Umbilical cord (tissue), 2 donors: ENCODE measurements around the gene GPC4. TPM values are rescaled to one million over a fixed set of nuclear protein-coding genes. Genes with fewer than 3 reads are reported as not detected.

Experiments
- DNase-seq: peaks from one replicate; pipeline ENCODE4 v3.0.0-alpha.2; 2015; ENCODE audit warnings: low spot score
- total RNA-seq: library from RNA; depleted of rRNA; stranded (reverse); fragments of >200 nt; gene quantifications from one replicate; pipeline ENCODE4 v1.2.3, GENCODE V29; 2014; ENCODE audit warnings: low replicate concordance; ENCODE audit not compliant: insufficient read depth

Gene GPC4
- total RNA-seq, 1 donor from 2014 or later: 17.1 TPM

DNA sequence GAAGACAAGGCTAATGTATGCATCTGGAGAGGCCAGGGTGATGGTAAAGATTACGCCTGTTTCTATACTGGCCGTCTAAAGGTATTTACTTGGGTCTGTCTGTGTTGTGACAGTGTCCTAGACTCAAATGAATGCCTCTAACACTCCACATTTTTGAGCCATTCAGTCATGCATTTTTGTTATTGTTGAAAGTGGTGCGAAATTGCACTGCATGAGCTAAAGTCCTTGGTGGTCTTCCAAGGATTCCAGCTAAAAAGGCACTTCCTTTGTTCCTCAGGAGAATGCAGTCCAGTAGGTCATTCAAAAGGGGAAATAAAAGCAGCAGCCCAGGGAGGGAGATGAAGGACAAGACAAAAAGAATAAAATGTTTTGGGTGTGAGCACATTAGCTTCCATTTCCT is 3.0 kb downstream of the GPC4 start:
- no peak for DNase-seq

DNA sequence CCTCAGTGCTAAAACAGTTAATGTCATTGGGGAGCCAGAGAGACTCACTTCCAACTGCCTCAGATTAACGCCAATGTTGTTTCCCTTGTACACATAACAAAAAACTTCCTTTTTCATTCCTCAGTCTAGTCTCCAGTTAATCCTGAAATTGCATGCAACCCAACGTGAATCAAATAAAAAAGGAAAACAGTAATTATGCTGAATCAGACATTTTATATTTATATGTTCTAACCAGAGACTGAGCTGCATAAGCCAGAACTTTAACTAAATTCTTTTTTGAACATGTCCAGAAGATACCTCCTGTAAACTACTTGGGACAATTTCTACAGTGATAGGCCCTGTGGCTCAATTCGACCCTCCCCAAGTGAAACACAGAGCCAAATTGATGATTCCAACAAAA is 4.7 kb downstream of the GPC4 start:
- no peak for DNase-seq

DNA sequence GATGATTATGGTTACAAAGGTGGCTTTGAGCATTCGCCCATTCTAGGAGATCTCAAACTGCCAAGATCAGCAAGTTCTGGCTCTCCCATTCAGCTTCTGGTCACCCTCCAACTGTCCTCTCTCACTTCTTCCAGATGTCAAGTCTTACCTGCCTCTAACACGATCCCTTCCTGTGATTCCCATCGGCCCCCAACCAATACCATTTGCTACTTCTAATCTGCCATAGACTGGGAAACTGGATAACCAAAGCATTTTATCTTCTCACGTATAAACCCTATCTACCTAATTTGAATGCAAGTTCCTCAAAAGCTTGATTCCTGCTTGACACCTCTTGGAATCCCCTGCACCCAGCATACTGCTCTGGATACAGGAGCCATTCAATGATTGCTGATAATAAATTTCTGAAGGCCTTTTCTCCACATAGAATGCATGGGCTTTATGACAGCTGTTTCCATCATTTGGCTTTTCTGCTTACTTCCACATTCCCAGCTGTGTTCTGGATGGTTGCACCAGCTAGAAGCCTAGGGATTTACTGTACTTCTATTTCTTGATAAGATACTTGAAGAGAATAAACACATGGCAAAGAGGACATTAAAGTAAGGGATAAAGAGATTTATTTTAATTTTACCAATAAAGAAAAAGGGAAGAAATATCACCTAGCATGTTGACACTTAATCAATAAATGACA is 9.6 kb downstream of the GPC4 start:
- peak; percentile 80 for DNase-seq

DNA sequence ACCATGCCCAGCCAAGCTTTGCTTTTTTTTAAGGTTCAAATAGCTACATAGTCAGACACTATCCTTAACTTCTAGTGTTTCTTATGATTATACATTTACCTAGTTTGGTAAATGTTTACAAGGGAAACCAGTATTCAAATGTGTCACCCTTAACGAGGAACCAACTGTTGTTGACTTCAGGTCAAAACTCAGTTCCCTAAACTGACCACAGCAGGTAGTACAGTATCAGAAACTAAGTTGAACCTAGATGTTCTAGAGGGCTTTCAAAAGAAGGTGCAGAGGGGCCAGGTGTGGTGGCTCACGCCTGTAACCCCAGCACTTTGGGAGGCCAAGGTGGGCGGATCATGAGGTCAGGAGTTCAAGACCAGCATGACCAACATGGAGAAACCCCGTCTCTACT is 11.3 kb downstream of the GPC4 start:
- no peak for DNase-seq

DNA sequence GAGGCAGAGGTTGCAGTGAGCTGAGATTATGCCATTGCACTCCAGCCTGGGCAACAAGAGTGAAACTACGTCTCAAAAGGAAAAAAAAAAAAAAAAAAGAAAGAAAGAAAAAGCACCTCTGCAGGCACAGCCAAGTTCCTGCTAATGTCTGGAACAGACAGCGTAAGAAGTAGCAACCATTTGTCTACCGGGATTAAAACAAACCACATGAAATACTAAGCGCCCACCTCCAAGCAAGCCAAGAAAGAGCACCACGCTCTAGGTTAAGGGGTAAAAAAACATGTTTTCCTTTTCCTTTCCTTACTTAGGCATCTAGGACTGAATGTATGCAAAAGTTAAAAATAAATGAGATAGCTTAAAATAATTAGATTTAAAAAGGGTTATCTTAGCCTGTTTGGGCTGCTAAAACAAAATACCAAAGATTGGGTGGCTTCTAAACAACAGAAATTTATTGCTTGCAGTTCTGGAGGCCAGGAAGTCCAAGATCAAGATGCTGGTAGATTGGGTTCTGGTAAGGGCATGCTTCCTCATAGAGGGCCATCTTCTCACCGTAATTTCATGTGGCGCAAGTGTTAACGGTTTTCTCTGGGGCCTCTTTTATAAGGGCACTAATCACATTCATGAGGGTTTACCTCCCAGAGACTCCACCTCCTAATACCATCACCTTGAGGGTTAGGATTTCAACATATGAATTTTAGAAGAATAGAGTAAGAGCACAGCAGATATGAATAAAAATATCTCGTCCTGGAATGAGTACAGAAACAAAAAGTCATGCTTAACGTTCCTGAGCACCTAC is 12.3 kb downstream of the GPC4 start:
- DNase-seq: no peak

DNA sequence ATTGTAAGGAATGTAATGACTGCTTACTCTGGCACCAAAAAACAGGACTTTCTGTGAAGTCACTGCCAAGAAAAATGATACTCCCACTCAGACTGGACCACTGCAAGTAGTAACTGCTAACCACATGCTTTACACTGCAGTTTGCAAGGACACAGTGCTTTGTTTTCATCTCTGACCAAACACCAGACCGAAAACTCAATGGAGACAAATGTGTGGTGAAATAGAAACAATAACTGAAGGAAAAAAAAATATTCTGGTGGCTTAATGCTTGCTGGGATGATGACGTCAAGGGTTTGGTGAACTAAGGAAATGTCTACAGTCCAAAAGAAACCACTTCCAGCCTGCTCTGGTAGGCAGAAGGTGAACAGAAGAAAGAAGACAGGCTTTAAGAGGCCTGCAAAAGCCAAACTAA is 13.2 kb downstream of the GPC4 start:
- peak; percentile 34 for DNase-seq

DNA sequence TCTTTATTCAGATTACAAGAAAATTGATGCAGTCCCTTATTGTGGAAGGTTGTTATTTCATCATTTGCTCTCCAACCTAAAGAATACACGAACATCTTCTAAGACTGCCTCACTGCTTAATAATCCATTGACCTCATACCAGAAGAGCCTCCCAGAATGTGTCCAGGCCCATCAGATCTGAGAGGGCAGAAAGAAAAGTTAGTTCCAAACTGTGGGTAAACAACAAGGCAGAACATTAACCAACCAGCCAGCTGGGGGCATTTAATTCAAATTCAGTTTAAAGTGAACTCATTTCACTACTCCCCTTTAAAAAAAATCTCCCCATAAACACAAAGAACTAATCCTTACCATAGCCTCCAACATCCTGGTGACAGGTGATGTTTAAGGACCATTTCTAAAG is 13.8 kb downstream of the GPC4 start:
- no peak for DNase-seq

DNA sequence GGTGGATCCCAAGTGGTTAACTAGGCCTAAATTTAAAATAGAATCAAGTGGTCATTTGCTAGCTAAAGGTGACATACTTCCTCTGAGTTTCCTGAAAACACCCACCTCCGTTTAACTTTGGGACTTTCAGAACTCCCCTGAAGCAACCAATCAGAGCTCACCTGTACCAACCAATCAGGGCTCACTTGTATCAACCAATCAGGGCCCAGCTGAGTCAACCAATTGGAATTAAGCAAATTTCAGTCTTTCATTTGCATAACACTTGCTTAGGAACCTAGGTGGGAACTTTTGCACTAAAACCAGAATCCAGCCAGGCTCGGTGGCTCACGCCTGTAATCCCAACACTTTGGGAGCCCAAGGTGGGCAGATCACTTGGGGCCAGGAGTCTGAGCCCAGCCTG is 15.9 kb downstream of the GPC4 start:
- no peak for DNase-seq

DNA sequence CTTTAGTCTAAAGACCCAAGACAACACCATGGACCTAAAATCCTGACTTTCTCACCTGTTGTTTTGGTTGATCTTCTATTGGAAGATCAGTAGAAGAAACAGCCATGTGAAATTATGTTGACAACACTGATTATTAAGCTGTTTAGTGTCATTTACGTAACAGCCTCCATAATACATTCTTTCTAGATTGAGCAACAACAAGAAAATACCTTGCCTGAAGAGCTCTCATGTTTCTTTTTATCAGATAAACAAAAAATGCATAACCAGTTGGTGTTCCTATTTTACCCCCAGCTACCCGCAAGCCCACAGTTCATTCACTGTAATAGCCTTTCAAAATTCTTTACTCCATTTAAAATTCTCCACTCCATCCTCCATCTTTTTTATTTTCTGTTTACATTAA is 20.5 kb downstream of the GPC4 start:
- DNase-seq: no peak

DNA sequence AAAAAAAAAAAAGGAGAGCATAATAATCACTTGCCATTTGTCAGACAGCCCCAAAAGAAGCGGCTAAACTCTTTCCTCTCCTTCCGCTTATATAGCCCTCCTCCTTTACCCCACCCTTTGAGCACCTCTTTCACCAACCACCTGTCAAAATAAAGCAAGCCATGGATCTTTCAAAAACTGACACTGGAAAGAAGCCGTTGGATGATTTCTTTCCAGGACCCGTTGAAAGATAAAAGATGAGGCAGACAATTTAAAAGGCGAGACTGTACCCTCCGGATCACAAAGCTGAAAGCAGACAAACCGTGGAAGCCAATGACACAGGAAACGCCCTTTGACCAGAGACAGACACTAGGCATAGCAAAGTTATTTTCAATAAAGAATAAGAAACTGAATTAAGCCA is 22.6 kb downstream of the GPC4 start:
- DNase-seq: no peak

DNA sequence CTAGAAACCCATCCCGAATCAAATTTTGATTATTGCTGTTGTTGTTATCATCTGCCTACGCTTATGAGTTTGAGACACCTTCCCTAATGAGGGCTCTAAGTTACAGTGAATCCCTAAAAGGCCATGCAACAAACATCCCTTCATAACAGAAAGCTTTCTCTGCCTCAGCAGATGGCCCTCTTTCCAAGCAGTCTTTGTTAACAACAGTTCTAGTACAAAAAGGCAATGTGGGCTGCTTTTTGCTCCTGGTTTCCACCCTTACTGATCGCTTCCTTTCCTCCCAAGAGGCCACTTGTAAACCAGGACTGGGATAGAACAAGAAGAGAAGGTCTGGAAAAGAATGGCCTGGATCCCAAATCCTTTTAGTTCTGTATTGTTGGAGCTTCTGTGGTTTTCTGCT is 24.2 kb downstream of the GPC4 start:
- DNase-seq: peak; percentile 13

DNA sequence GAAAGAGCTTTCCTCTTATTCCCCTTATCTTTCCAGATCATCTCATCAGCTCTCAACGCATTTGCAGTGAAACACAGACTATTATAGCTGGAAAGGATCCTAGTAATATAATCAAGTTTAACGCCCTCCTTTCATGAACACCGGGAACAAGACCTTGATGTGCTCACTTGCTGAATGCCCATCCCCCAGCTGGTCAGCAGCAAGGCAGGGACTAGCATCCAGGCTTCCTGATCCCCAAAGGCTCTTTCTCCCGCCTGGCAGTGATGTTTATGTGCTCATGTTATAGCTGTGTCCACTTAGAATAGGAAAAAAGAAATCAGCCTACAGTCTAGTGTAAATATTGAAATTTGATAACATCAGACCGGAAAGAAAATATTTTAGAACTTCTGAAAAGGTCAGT is 24.6 kb downstream of the GPC4 start:
- DNase-seq: peak; percentile 63

DNA sequence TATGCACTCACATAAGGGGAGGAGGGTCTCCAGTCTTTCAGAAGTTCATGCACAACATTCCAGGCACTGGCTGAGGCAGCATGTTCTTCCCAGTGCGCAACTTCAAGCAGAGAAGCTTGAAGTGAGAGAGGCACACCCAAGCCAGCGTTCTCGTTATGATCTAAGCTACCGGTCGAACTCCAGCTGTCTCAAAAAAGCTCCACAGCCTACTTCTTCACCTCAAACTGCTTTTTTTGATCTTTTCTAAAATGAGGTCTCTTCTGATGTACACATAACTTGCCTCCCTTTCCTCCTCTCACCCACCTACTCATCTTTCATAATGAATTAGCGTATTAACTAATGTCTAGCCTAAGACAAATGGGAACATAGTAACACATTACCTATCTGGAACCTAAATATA is 25.3 kb downstream of the GPC4 start:
- peak; percentile 30 for DNase-seq

DNA sequence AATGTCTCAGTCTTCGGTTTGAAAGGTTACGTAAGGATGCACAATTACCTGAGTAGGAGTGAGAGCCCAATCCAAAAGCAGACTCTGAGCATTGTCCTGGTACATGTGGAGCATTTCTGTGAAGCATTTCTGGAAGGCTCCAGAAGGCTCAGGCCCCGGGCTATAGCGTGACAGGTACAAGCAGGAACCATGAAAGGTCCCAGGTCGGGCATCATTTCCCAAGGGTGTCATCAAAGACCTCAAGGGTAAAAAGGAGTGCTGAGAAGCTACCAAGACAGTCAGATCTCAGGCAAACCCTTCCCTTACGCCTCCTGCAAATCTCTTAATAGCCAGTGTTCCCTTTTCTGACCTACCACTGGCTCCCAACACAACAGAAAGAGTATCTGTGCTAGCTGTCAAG is 30.8 kb downstream of the GPC4 start:
- no peak for DNase-seq

DNA sequence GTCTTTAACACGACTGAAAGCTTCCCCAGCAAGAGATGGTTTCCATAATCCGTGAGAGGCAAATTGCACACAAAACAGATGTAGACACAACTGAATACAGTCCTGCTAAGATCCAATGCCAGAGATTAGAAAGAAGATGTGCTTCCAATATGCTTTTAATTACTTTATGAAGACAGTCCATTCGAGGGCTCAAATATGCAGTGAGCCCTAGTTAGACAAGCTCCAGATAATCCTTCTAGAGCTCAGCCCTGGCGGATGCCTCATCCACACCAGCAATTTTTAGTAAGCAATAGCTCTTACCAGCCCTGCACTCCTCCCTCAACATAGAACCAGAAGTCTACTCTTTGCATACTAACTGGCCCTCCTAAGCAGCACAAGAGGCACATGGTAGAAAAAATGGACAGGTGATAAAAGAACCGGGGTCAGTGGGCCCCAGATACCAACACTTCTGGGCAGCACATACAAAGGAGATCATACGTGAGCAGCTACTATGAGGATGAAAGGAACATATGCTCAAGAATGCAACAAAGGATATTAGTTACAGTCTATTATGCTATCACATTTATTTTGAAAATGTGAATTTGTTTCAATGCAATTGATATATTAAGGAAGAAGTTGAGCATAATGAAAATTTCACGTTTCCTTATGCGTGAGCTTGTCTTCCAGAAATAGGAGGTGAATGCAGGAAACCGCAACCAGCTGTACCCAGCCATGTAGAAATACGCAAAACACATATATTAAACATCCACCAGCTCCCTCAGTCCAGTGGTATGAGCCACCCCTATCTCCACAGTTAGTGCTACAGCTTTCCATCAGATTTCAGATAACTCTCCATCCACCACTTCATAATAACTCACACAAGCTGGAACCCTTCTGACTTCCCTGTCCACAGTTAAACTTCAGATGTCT is 34.3 kb downstream of the GPC4 start:
- DNase-seq: no peak

DNA sequence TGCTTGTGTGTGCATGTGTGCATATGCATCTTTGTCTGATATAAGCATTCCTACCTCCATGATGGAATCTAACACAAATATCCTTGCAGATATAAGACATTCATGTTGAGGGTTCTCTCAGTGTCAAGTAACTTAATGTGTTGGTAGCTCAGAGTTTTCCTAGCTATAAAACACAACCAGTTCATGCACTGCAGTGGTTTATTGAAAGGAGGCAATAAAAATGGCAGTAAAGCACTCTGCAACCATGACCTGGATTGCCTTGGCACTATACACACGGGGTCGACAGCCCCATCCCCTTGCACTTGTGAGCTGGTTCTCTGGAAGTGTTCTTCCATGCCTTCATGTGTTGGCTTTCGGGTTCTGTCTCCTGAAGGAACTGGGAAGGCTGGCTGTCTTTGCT is 38.9 kb downstream of the GPC4 start:
- DNase-seq: no peak

DNA sequence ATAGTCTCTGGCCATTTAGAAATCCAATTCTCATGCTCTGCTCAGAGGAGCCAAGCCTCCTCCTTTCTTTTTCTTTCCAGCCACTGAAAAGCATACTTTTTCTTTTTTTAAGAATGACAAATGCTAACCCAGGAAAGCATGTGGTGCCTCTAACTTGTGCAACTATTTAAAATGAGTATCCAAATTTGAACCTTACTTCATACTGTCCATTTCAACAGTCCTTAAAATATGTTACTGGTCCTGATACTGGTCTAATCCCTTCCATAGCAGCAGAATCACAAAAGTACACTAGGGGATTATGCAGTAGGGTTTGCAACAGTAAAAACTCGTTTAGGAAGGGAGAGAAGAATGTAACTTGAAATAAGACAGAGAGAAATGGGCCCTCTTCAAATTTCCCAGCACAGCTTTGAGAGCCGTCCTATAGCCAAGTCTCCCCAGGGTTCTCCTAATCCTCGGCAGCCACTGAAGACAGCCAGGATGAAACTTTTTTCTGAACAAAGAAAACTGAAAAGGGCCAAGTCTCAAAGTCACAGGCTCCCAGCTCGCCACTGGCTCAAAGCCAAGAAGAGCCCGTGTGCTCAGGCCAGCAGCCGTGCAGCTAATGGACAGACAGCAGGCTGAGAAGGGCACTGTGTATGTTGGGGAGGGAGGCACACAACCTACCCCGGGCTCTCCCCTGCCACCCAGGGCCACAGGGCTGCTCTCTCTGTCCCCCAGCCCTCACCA is 39.5 kb downstream of the GPC4 start:
- DNase-seq: peak; percentile 84

DNA sequence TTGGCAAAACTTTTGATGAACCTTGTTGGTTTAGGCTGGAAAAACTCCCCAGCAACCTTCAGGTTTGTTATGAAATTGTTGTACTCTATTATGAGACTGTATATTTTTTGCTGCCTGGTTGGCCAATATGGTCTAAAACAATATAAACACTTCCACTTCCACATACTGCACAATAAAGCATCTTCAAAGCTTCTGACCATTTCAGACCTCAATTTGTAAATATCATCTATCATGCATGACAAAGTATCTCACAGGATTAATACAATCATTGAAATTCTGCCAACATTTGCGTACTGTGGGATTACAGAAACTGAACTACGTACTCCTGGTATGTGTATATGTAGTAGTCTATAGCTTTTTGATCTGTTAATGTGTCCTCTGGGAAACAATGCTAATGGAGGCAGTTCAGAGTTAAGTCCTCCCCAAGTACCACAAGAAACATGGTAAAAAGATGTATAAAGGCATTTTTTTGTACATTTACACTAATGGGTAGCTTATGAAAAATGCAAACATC is 40.4 kb downstream of the GPC4 start:
- DNase-seq: no peak

DNA sequence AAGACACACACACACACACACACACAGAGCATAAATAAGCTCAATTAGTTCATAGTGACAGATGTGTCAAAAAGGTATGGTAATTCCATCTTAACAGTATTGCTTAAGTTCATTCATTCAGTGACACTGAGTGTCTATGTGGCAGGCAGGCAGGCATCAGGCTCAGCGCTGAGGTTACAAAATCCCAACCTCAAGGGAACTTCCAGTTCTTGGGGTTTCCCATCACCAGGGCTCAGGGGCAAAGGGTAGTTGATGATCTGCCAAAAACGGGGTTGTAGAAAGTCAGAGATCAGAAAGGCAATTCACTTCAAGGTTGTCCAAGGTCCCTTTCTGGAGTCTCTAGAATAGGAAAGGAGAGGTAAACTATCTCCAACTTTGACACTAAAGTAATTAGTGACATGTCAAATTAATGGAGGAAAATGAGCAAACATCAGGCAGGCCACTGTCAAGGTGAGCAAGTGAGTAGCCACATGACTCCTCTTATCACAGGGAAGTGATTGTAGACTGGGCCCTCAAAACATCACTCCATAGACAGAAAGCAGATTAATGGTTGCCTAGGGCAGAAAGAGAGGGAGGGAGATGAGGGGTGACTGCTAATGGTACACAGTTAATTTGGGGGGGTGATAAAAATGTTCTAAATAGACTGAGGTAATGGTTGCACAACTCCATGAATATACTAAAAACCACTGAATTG is 41.8 kb downstream of the GPC4 start:
- DNase-seq: no peak

DNA sequence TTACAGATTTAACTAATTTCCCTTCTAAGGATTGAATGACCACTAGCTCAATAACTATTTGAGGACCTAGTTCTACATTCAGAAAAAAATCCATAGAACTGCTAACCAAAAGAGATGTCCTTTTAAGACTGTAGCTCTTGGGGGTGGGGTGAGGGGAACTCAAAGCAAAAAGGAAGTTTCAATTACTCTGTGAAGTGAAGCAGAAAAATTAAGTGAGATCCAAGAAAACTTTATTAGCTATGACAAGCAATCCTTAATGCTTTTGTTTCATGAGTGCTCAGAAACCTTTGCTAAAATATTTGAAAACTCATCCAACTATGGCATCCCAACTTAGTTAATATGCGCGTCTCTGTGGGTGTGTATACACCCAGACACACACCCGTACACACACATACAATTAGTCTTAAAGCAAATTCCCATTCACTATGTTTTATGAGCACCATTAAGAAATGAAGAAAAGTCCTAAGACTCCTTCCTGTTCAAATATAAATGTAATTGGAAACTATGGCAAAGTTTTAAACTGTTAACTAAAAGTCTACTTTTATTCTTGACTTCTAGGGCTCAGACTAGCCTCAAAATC is 44.5 kb downstream of the GPC4 start:
- no peak for DNase-seq
